Glutamatergic neuron (in vitro differentiated cells): ENCODE measurements around the gene LGSN. TPM values are rescaled to one million over a fixed set of nuclear protein-coding genes. Genes with fewer than 3 reads are reported as not detected.

Source experiments
- DNase-seq: peaks from one replicate; pipeline ENCODE4 v3.0.0; 2022
- H3K27ac Mint-ChIP-seq: one replicate; pipeline ENCODE4 v1.8.0; 2020; ENCODE audit warnings: mild to moderate bottlenecking, mixed read lengths, inconsistent platforms; ENCODE audit not compliant: unreplicated experiment
- H3K27me3 Mint-ChIP-seq: one replicate; pipeline ENCODE4 v1.8.0; 2020; ENCODE audit warnings: mild to moderate bottlenecking, moderate library complexity, mixed read lengths, inconsistent platforms; ENCODE audit not compliant: unreplicated experiment
- H3K36me3 Mint-ChIP-seq: one replicate; pipeline ENCODE4 v1.8.0; 2020; ENCODE audit warnings: mild to moderate bottlenecking, mixed read lengths, inconsistent platforms; ENCODE audit not compliant: unreplicated experiment
- H3K4me1 Mint-ChIP-seq: one replicate; pipeline ENCODE4 v1.8.0; 2020; ENCODE audit warnings: mild to moderate bottlenecking, low read depth, mixed read lengths, inconsistent platforms; ENCODE audit not compliant: unreplicated experiment
- H3K4me3 Mint-ChIP-seq: one replicate; pipeline ENCODE4 v1.8.0; 2020; ENCODE audit warnings: mild to moderate bottlenecking, mixed read lengths, inconsistent platforms; ENCODE audit not compliant: unreplicated experiment
- H3K9me3 Mint-ChIP-seq: one replicate; pipeline ENCODE4 v1.8.0; 2020; ENCODE audit warnings: mild to moderate bottlenecking, moderate library complexity, mixed read lengths, inconsistent platforms; ENCODE audit not compliant: unreplicated experiment
- CTCF ChIP-seq: fragments of 200-600 bp; sonication (generic); IDR thresholded peaks from one replicate; pipeline ENCODE4 v1.5.0; 2021; ENCODE audit not compliant: partially characterized antibody, unreplicated experiment
- total RNA-seq: library from RNA; stranded (reverse); fragmentation: NEBNext Ultra II Directional; extraction: Animal tissue kit (Norgen Biotek cat#: 25700); gene quantifications from one replicate; pipeline ENCODE4 v1.2.1, GENCODE V29; 2021; ENCODE audit not compliant: unreplicated experiment

LGSN gene
- total RNA-seq, 1 donor from 2014 or later: not detected

GRCh38 chr6:63272397-63272796 lies 47.4 kb downstream of the LGSN start:
- Mint-ChIP-seq H3K27ac (no peak overlapping the region), H3K4me3 (no peak overlapping the region), H3K27me3 (no peaks in the 10 kb centered on the region), H3K4me1 (peaks cover 3% of the 10 kb centered on the region), H3K9me3 (peaks cover 2% of the 10 kb centered on the region), H3K36me3 (peaks cover 4% of the 10 kb centered on the region)
- peak; percentile 31 for TF ChIP-seq CTCF
- no peak for DNase-seq

- Mint-ChIP-seq H3K27ac (no peak overlapping the region), H3K4me3 (no peak overlapping the region), H3K36me3 (peaks cover 2% of the 10 kb centered on the region), H3K4me1 (peaks cover 6% of the 10 kb centered on the region), H3K9me3 (peaks cover 2% of the 10 kb centered on the region), H3K27me3 (no peaks in the 10 kb centered on the region)
- TF ChIP-seq CTCF: no peak
- DNase-seq: no peak
Measured at GRCh38 chr6:63269470-63269869, 50.3 kb downstream of the LGSN start.

- H3K27me3 Mint-ChIP-seq: no peaks in the 10 kb centered on the region
- no peak for DNase-seq
- peaks cover 9% of the 10 kb centered on the region for H3K4me1 Mint-ChIP-seq
- no peaks in the 10 kb centered on the region for H3K9me3 Mint-ChIP-seq
- no peak overlapping the region for H3K4me3 Mint-ChIP-seq
- no peaks in the 10 kb centered on the region for H3K36me3 Mint-ChIP-seq
- no peak for TF ChIP-seq CTCF
- no peak overlapping the region for H3K27ac Mint-ChIP-seq
Measured at GRCh38 chr6:63268574-63268973, 51.2 kb downstream of the LGSN start.

GRCh38 chr6:63267828-63268227 lies 52.0 kb downstream of the LGSN start:
- DNase-seq: no peak
- no peak overlapping the region for H3K4me3 Mint-ChIP-seq
- H3K27ac Mint-ChIP-seq: no peak overlapping the region
- peaks cover 12% of the 10 kb centered on the region for H3K4me1 Mint-ChIP-seq
- no peaks in the 10 kb centered on the region for H3K36me3 Mint-ChIP-seq
- H3K9me3 Mint-ChIP-seq: no peaks in the 10 kb centered on the region
- H3K27me3 Mint-ChIP-seq: no peaks in the 10 kb centered on the region
- TF ChIP-seq CTCF: no peak

- no peaks in the 10 kb centered on the region for H3K9me3 Mint-ChIP-seq
- H3K4me3 Mint-ChIP-seq: no peak overlapping the region
- H3K27ac Mint-ChIP-seq: no peak overlapping the region
- TF ChIP-seq CTCF: no peak
- no peaks in the 10 kb centered on the region for H3K27me3 Mint-ChIP-seq
- peaks cover 12% of the 10 kb centered on the region for H3K4me1 Mint-ChIP-seq
- no peak for DNase-seq
- H3K36me3 Mint-ChIP-seq: no peaks in the 10 kb centered on the region
Measured at GRCh38 chr6:63267046-63267445, 52.7 kb downstream of the LGSN start.
